ENCODE measurements around the gene DERL3.

DERL3 gene

DNA sequence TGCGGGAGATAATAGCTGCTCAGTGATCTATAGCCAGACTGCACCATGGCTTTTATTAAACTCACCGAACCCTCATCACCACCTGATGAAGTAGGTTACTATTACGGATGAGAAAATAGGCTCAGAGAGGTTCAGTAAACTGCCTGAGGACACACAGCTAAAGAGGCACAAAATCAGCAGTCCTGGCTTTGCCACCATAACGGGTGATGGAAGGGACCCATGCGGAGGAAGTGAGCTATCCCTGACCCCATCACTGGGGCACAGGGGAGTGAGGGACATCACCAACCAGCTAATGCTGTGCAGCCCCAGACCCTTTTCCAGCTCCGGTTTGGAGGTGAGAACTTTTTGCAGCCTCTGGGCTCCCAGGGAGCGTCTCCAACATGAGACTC, 7.3 kb upstream of the DERL3 start:
- Histone ChIP-seq H3K79me2 (ENCODE audit: control insufficient read depth, insufficient read depth, low read length, poor library complexity) (no peaks in the 10 kb centered on the region), H3K27ac (ENCODE audit: low read depth, low read length) (no peak overlapping the region), H2BK120ac (ENCODE audit: insufficient read depth, low read length, poor library complexity) (no peak overlapping the region), H3K4me2 (ENCODE audit: low read length) (no peak overlapping the region), H3K9ac (ENCODE audit: low read length) (no peak overlapping the region), H3K9me3 (ENCODE audit: insufficient read depth, low read depth, low read length) (no peaks in the 10 kb centered on the region), H2AK5ac (ENCODE audit: low read length) (no peak overlapping the region), H3K4me3 (ENCODE audit: low read depth, low read length) (no peak overlapping the region), H2BK5ac (ENCODE audit: low read depth, low read length, poor library complexity) (no peak overlapping the region), H3K4ac (ENCODE audit: low read depth, low read length) (no peak overlapping the region), H4K12ac (ENCODE audit: low read depth, low read length) (no peak overlapping the region), H3K79me1 (ENCODE audit: low read length) (no peaks in the 10 kb centered on the region), H3K14ac (ENCODE audit: low read length) (no peak overlapping the region), H2AFZ (ENCODE audit: insufficient read depth, low read length, poor library complexity) (no peak overlapping the region), H3K36me3 (ENCODE audit: control insufficient read depth in 1 of 2, insufficient read depth in 2 of 2, low read length in 2 of 2) (no peaks in the 10 kb centered on the region), H4K8ac (ENCODE audit: low read depth, low read length) (no peak overlapping the region), H3K4me1 (ENCODE audit: control insufficient read depth in 1 of 2, insufficient read depth in 2 of 2, low read length in 2 of 2) (peaks cover 5% of the 10 kb centered on the region in 2 experiments), H3K18ac (ENCODE audit: low read length) (no peak overlapping the region), H2BK12ac (ENCODE audit: low read length) (no peak overlapping the region), H4K91ac (ENCODE audit: low read depth, low read length) (peak overlapping the region; percentile 9), H3K23ac (ENCODE audit: low read length) (no peak overlapping the region), H3K27me3 (ENCODE audit: insufficient read depth, low read length) (no peaks in the 10 kb centered on the region)
- no peak for DNase-seq
- WGBS (ENCODE audit: extremely low coverage, insufficient coverage, insufficient read length), result no CpG with 5 or more reads among the region's 7 CpGs

DNA sequence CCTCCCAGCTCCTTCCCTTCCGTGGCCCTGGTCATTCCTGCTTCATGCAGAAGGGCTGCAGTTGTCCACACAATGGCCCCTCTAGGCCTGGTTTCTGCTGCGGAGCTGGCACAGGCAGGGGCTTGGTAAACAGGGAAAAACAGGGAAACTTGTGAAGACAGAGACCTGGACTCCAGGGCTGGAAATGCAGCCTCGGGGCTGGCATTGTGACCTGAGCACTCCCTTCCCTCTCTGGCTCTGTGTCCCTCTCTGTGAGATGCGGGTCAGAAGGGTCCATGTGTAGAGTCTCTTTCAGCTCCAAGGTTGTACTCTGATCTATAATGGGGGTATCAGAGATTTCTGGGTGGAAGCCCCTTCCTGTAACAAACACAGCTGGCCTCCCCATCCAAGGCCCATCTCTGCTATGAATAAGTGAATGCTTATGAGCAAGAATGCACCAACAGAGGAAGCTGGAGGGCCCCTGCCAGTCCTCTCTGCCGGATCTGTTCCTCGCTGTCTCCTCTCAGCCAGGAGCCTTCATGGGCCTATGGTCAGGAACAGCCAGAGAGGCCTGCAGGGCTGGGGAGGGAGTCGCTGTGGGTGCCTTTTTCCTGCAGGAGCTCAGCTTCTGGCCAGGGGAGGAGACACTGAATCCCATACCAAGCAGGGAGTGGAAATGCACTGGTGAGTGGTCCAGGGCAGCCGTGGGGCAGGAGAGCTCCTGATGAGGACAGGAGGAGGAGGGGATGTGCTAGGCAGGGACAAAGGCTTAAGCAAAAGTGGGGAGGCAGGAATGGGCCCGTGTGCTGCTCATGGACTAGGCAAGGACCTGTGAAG, 6.7 kb upstream of the DERL3 start:
- no peak overlapping the region for H3K23ac ChIP-seq (ENCODE audit: low read length)
- H3K79me2 ChIP-seq (ENCODE audit: control insufficient read depth, insufficient read depth, low read length, poor library complexity), result no peaks in the 10 kb centered on the region
- peak in 1 of 2 donors; percentile 47 for DNase-seq
- H3K4ac ChIP-seq (ENCODE audit: low read depth, low read length), result no peak overlapping the region
- WGBS (ENCODE audit: extremely low coverage, insufficient coverage, insufficient read length), result no CpG with 5 or more reads among the region's 9 CpGs
- H2BK12ac ChIP-seq (ENCODE audit: low read length), result no peak overlapping the region
- no peak overlapping the region for H3K18ac ChIP-seq (ENCODE audit: low read length)
- no peak overlapping the region for H4K12ac ChIP-seq (ENCODE audit: low read depth, low read length)
- H3K9me3 ChIP-seq (ENCODE audit: insufficient read depth, low read depth, low read length), result no peaks in the 10 kb centered on the region
- H3K27ac ChIP-seq (ENCODE audit: low read depth, low read length), result no peak overlapping the region
- no peak overlapping the region for H4K8ac ChIP-seq (ENCODE audit: low read depth, low read length)
- no peak overlapping the region for H2AFZ ChIP-seq (ENCODE audit: insufficient read depth, low read length, poor library complexity)
- H3K36me3 ChIP-seq (ENCODE audit: control insufficient read depth in 1 of 2, insufficient read depth in 2 of 2, low read length in 2 of 2), result no peaks in the 10 kb centered on the region
- peaks cover 5% of the 10 kb centered on the region in 2 experiments for H3K4me1 ChIP-seq (ENCODE audit: control insufficient read depth in 1 of 2, insufficient read depth in 2 of 2, low read length in 2 of 2)
- H3K9ac ChIP-seq (ENCODE audit: low read length), result no peak overlapping the region
- no peaks in the 10 kb centered on the region for H3K27me3 ChIP-seq (ENCODE audit: insufficient read depth, low read length)
- H3K4me2 ChIP-seq (ENCODE audit: low read length), result no peak overlapping the region
- peak overlapping the region; percentile 7 for H2AK5ac ChIP-seq (ENCODE audit: low read length)
- H3K79me1 ChIP-seq (ENCODE audit: low read length), result no peaks in the 10 kb centered on the region
- H3K4me3 ChIP-seq (ENCODE audit: low read depth, low read length), result no peak overlapping the region
- H4K91ac ChIP-seq (ENCODE audit: low read depth, low read length), result no peak overlapping the region
- H2BK5ac ChIP-seq (ENCODE audit: low read depth, low read length, poor library complexity), result no peak overlapping the region
- H2BK120ac ChIP-seq (ENCODE audit: insufficient read depth, low read length, poor library complexity), result no peak overlapping the region
- no peak overlapping the region for H3K14ac ChIP-seq (ENCODE audit: low read length)

DNA sequence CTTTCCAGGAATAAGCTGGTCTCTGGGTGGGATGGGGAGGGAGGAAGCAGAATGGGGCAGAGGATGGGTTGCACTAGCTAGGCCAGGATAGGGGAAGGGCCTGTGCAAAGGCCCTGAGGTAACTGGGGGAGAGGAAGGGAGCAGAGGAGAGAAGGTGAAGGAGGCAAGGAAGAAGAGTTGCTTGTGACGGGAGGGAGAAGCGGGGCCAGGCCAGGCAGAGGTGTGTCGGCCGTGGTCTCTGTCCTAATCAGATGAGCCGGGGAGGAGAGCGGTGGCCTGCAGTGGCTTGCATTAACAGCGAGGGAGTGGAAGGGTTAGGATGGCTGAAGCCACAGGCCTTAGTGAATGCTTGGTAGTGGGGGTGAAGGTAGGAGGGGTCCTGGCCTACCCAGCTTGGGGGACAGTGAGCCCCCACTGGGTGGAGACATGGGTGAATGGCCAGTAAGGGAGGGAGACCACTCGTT, 6.0 kb upstream of the DERL3 start:
- no peaks in the 10 kb centered on the region for H3K9me3 ChIP-seq (ENCODE audit: insufficient read depth, low read depth, low read length)
- DNase-seq, result no peak
- H2AFZ ChIP-seq (ENCODE audit: insufficient read depth, low read length, poor library complexity), result no peak overlapping the region
- peak overlapping the region; percentile 7 for H2AK5ac ChIP-seq (ENCODE audit: low read length)
- no peak overlapping the region for H3K9ac ChIP-seq (ENCODE audit: low read length)
- no peak overlapping the region for H3K27ac ChIP-seq (ENCODE audit: low read depth, low read length)
- no peak overlapping the region for H3K23ac ChIP-seq (ENCODE audit: low read length)
- H2BK12ac ChIP-seq (ENCODE audit: low read length), result no peak overlapping the region
- no peaks in the 10 kb centered on the region for H3K27me3 ChIP-seq (ENCODE audit: insufficient read depth, low read length)
- no peaks in the 10 kb centered on the region for H3K79me1 ChIP-seq (ENCODE audit: low read length)
- H3K18ac ChIP-seq (ENCODE audit: low read length), result no peak overlapping the region
- H2BK120ac ChIP-seq (ENCODE audit: insufficient read depth, low read length, poor library complexity), result no peak overlapping the region
- WGBS (ENCODE audit: extremely low coverage, insufficient coverage, insufficient read length), result no CpG with 5 or more reads among the region's 8 CpGs
- H3K4me2 ChIP-seq (ENCODE audit: low read length), result no peak overlapping the region
- peaks cover 3 to 5% of the 10 kb centered on the region in 2 experiments for H3K4me1 ChIP-seq (ENCODE audit: control insufficient read depth in 1 of 2, insufficient read depth in 2 of 2, low read length in 2 of 2)
- H4K12ac ChIP-seq (ENCODE audit: low read depth, low read length), result no peak overlapping the region
- no peak overlapping the region for H4K91ac ChIP-seq (ENCODE audit: low read depth, low read length)
- no peak overlapping the region for H2BK5ac ChIP-seq (ENCODE audit: low read depth, low read length, poor library complexity)
- H3K36me3 ChIP-seq (ENCODE audit: control insufficient read depth in 1 of 2, insufficient read depth in 2 of 2, low read length in 2 of 2), result no peaks in the 10 kb centered on the region
- no peak overlapping the region for H3K14ac ChIP-seq (ENCODE audit: low read length)
- H4K8ac ChIP-seq (ENCODE audit: low read depth, low read length), result no peak overlapping the region
- no peaks in the 10 kb centered on the region for H3K79me2 ChIP-seq (ENCODE audit: control insufficient read depth, insufficient read depth, low read length, poor library complexity)
- no peak overlapping the region for H3K4me3 ChIP-seq (ENCODE audit: low read depth, low read length)
- H3K4ac ChIP-seq (ENCODE audit: low read depth, low read length), result no peak overlapping the region

DNA sequence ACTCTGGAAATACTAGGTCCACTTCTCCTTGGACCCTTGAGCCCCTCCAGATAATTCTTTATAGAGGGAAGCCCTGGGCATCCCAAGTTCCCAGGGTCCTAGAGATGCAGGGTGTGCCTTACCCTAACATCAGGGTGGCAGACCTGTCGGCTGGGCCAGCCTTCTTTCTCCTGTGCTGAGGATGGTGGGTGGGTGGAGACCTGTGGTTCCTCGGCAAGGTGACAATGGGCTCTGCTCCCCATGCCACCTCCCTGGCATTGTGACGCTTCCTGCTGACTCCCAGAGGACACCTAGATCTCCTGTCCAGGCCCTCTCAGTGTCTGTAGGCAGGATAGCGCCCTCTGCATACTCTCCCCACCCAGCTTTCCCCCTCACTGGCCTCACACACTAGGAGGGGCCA, 3.8 kb upstream of the DERL3 start:
- Histone ChIP-seq H3K4ac (ENCODE audit: low read depth, low read length) (no peak overlapping the region), H4K12ac (ENCODE audit: low read depth, low read length) (no peak overlapping the region), H3K36me3 (ENCODE audit: control insufficient read depth in 1 of 2, insufficient read depth in 2 of 2, low read length in 2 of 2) (no peaks in the 10 kb centered on the region), H3K4me3 (ENCODE audit: low read depth, low read length) (no peak overlapping the region), H3K9me3 (ENCODE audit: insufficient read depth, low read depth, low read length) (peaks cover 2% of the 10 kb centered on the region), H3K18ac (ENCODE audit: low read length) (no peak overlapping the region), H2BK12ac (ENCODE audit: low read length) (no peak overlapping the region), H3K27ac (ENCODE audit: low read depth, low read length) (no peak overlapping the region), H3K4me1 (ENCODE audit: control insufficient read depth in 1 of 2, insufficient read depth in 2 of 2, low read length in 2 of 2) (peaks cover 6 to 17% of the 10 kb centered on the region in 2 experiments), H2BK120ac (ENCODE audit: insufficient read depth, low read length, poor library complexity) (no peak overlapping the region), H2AFZ (ENCODE audit: insufficient read depth, low read length, poor library complexity) (no peak overlapping the region), H2BK5ac (ENCODE audit: low read depth, low read length, poor library complexity) (no peak overlapping the region), H4K8ac (ENCODE audit: low read depth, low read length) (no peak overlapping the region), H3K23ac (ENCODE audit: low read length) (no peak overlapping the region), H3K79me2 (ENCODE audit: control insufficient read depth, insufficient read depth, low read length, poor library complexity) (no peaks in the 10 kb centered on the region), H3K14ac (ENCODE audit: low read length) (no peak overlapping the region), H3K9ac (ENCODE audit: low read length) (no peak overlapping the region), H3K27me3 (ENCODE audit: insufficient read depth, low read length) (no peaks in the 10 kb centered on the region), H3K4me2 (ENCODE audit: low read length) (no peak overlapping the region), H3K79me1 (ENCODE audit: low read length) (no peaks in the 10 kb centered on the region), H4K91ac (ENCODE audit: low read depth, low read length) (no peak overlapping the region), H2AK5ac (ENCODE audit: low read length) (no peak overlapping the region)
- DNase-seq, result no peak
- no CpG with 5 or more reads among the region's 4 CpGs for WGBS (ENCODE audit: extremely low coverage, insufficient coverage, insufficient read length)

Measured in trophoblast cell (in vitro differentiated cells and primary cell).